GM12875 (cell line): Measurements from ENCODE around the gene GFRA4.

Experiments used
- H3K4me3 ChIP-seq: one replicate; pipeline ENCODE4 v1.5.1; 2011; ENCODE audit warnings: low read depth, low read length, control low read depth
- CTCF ChIP-seq: IDR thresholded peaks from 2 replicates; pipeline ENCODE4 v1.5.1; 2011; ENCODE audit warnings: low read depth, mild to moderate bottlenecking, control low read depth, inconsistent platforms, low read length, moderate library complexity, borderline replicate concordance; ENCODE audit not compliant: insufficient read depth

GFRA4 gene

DNA sequence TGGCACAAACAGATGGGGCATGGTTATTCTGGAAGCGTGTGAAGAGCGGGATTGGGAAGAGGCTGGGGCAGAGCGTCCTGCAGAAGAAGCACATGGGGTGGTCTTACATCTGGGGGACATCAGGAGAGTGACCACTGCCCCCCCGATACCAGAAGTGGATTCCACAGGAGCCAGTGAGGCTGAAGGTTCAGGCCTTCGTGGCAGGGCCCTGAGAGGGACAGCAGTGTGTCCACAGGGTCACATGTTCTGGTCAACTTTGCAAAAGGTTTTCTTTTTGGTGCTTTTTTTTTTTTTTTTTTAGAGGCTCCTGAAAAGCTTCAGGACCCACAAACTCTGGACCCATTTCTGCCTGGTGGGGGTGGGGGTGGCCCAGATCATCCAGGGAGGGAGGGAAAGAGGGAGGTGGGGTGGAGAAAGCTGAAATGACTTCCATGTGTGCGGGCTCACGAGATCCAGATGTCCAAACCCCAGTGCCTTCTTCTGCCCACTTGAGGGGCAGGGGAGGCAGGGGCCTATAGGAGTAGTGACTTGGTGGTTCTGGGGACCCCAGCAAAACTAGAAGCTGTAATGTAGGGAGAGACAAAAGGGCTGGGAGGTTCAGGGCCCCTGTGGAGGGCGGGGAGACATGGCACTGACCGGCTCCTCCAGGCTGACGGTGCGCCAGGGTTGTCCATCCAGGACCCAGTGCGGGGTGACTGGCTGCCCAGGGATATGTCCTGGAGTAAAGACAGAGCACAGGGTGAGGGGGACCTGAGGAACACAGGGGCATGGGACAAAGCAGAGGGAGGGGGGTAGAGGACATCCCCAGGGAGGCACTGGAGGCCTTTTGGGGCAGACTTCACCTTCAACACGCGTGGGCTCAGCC lies 15.9 kb upstream of the GFRA4 start:
- H3K4me3 ChIP-seq, result no peak overlapping the region
- TF ChIP-seq CTCF, result no peak

GRCh38 chr20:3678198-3678597 lies 15.0 kb upstream of the GFRA4 start:
- H3K4me3 ChIP-seq, result no peak overlapping the region
- TF ChIP-seq CTCF, result no peak

DNA sequence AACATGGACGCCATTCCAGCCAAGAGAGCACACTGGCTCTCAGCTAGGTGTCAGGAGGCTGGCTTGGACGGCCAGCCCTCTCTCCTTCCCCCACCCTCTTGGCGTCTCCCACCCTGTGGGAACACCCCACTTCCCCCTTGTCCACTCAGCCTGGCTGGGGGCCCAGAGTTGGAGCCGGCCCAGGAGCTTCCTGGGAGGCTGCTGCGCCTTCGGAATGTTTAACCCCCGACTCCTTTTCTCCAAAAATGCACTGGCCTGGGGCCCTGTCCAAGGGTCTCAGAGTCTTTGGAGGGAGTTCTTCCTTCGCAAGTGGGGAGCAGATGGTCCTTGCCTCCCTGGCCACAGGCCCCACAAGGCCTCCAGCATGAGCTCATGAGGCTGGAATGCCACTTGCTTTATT lies 14.5 kb upstream of the GFRA4 start:
- no peak for TF ChIP-seq CTCF

GRCh38 chr20:3674995-3675900 lies 12.0 kb upstream of the GFRA4 start:
- no peak for TF ChIP-seq CTCF
- no peak overlapping the region for H3K4me3 ChIP-seq

More for the DNA sequence above, 14.5 kb upstream of the GFRA4 start:
- no peak overlapping the region for H3K4me3 ChIP-seq

- H3K4me3 ChIP-seq, result no peak overlapping the region
- TF ChIP-seq CTCF, result no peak
Observed at GRCh38 chr20:3674447-3674846, 11.2 kb upstream of the GFRA4 start.

DNA sequence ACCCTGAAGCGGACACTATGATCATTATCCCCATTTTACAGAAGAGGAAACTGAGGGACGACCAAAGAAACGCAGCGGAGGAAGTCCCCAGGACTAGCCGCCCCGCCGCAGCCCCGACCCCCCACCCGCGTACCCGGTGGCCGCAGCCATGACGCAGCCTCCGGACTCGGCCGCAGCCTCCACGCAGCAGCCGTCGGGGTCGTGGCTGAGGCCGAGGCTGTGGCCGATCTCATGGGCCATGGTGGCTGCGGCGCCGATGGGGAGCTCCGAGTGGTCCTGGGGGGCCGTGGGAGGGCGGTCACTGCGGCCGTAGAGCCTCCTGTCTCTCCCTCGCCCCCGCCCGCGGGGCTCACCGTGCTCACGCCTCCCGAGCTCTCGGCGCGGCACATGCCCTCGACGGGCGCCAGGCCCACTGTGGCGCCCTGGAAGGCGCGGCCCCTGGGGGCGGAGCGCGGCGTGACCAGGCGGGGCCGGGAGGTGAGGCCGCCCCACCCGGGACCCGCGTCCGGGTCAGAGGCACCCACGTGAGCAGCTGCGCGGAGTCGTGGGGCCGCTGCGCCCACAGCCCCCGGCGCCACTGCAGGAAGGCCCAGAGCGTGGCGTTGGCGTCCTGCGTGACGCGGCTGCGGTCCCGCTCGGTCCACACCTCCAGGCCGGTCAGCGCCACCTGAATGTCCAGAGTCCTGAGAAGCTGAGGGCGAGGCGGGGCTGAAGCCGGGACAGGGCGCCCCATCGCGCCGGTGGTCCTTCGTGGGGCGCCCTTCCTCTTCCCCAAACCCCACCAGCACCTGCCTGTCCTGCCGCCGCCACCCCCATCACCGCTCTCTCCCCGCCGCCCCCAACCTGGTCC lies 10.2 kb upstream of the GFRA4 start:
- no peak for TF ChIP-seq CTCF
- no peak overlapping the region for H3K4me3 ChIP-seq
